Right lobe of liver (tissue), 6 donors: ENCODE results near the gene HS6ST3. TPM values are rescaled to one million over a fixed set of nuclear protein-coding genes. Genes with fewer than 3 reads are reported as not detected.
"Not testable (repeated sequence)": the region's sequence is repeated elsewhere in the genome, so short reads cannot be mapped to it uniquely, and the experiment has no call there.

ENCODE experiments used
- ATAC-seq, 4 donors: fragments of 200-7000 bp; cut with Tn5 transposase; one replicate each; pipeline ENCODE4 v1.9.1; 2020; ENCODE audit warnings: mild to moderate bottlenecking in 4 of 4, moderate library complexity in 4 of 4
- DNase-seq, 3 donors: peaks; one replicate each; pipeline ENCODE4 v3.0.0-alpha.2; 2020
- H3K27ac ChIP-seq, 3 donors: fragments of 200-600 bp; one replicate each; pipeline ENCODE4 v1.8.0; 2022
- H3K27me3 ChIP-seq, 2 donors: fragments of 200-600 bp; one replicate each; pipeline ENCODE4 v1.8.0; 2022
- H3K36me3 ChIP-seq, 4 donors: fragments of 200-600 bp; sonication (generic) in 1 of 4; one replicate each; pipeline versions ENCODE4 v1.5.1 to v1.8.0; 2017 to 2022; ENCODE audit warnings: control low read depth in 1 of 4
- H3K4me1 ChIP-seq, 4 donors: fragments of 200-600 bp; sonication (generic) in 1 of 4; one replicate each; pipeline versions ENCODE4 v1.5.1 to v1.8.0; 2017 to 2022; ENCODE audit warnings: control low read depth in 1 of 4
- H3K4me3 ChIP-seq, 3 donors: fragments of 200-600 bp; one replicate each; pipeline ENCODE4 v1.8.0; 2022
- H3K9me3 ChIP-seq, 4 donors: fragments of 200-600 bp; sonication (generic) in 1 of 4; one replicate each; pipeline versions ENCODE4 v1.5.1 to v1.8.0; 2017 to 2022; ENCODE audit warnings: control low read depth in 1 of 4
- CTCF ChIP-seq, 4 donors: fragments of 200-600 bp in 3 of 4; fragments of 450-650 bp in 1 of 4; IDR thresholded peaks; one replicate each; pipeline versions ENCODE4 v1.5.1 to v1.8.0; 2016 to 2022; ENCODE audit warnings: antibody characterized with exemption in 4 of 4, mild to moderate bottlenecking in 2 of 4
- POLR2A ChIP-seq: fragments of 450-650 bp; IDR thresholded peaks from one replicate; pipeline ENCODE4 v1.6.1; 2017; ENCODE audit warnings: antibody characterized with exemption, mild to moderate bottlenecking
- WGBS: methylation state at CpG from one replicate; pipeline ENCODE4 v1.1.6; 2018; ENCODE audit warnings: low coverage, low lambda C conversion rate; ENCODE audit not compliant: insufficient coverage; ENCODE audit errors: missing lambda C conversion rate; 5-methylcytosine and 5-hydroxymethylcytosine counted together
- intact Hi-C, 2 donors: fragments of 100-400 bp; cut with DNase I; formaldehyde crosslinking; loops; one replicate each; pipeline versions ENCODE4 v1.11.2 to v1.14.1; 2022
- total RNA-seq, 6 experiments: library from RNA; depleted of rRNA in 2 of 6; stranded (reverse); fragments of >200 nt in 2 of 6; fragmentation: NEBNext Ultra II Directional in 3 of 6; extraction: Animal tissue kit (Norgen Biotek cat#: 25700) in 3 of 6; gene quantifications; one replicate each; pipeline versions ENCODE4 v1.1.0 to v1.2.4, GENCODE V29; 2016 to 2023
- donor health status: DM: no; HTN: yes; CAD: no.
- donor health status: DM: no; HTN: no; CAD: no.
- donor health status: DM: no; HTN: no; CAD: no.
- donor health status: DM: no; HTN: yes; CAD: no.
- donor health status: DM: no; HTN: yes; CAD: no.

HS6ST3 gene
- total RNA-seq, 6 experiments from 2014 or later, result not detected

- ATAC-seq, result no peak
- no peaks in the 10 kb centered on the region for H3K36me3 ChIP-seq
- no peak for DNase-seq
- H3K27ac ChIP-seq, result no peak overlapping the region
- H3K27me3 ChIP-seq, result no peaks in the 10 kb centered on the region
- no peak overlapping the region for H3K4me3 ChIP-seq
- WGBS, result 60% methylated on average over 4 of the region's 4 CpGs
- intact Hi-C loops, result no loop called here
- TF ChIP-seq CTCF (IDR thresholded peaks at IDR 0.05), result no peak
- TF ChIP-seq POLR2A, result no peak
- H3K4me1 ChIP-seq, result no peaks in the 10 kb centered on the region
- no peaks in the 10 kb centered on the region for H3K9me3 ChIP-seq
Measured at GRCh38 chr13:96109125-96109524, 19.2 kb downstream of the HS6ST3 start.

- DNase-seq, result no peak
- no peaks in the 10 kb centered on the region for H3K36me3 ChIP-seq
- no peak for TF ChIP-seq POLR2A
- no peak for TF ChIP-seq CTCF (IDR thresholded peaks at IDR 0.05)
- 56% methylated on average over 2 of the region's 2 CpGs for WGBS
- no peaks in the 10 kb centered on the region for H3K27me3 ChIP-seq
- intact Hi-C loops, result no loop called here
- no peaks in the 10 kb centered on the region for H3K4me1 ChIP-seq
- H3K9me3 ChIP-seq, result no peaks in the 10 kb centered on the region
- H3K27ac ChIP-seq, result no peak overlapping the region
- no peak overlapping the region for H3K4me3 ChIP-seq
- ATAC-seq, result no peak
Measured at GRCh38 chr13:96112936-96113335, 23.0 kb downstream of the HS6ST3 start.

- DNase-seq, H3K4me3 ChIP-seq, ATAC-seq, H3K27ac ChIP-seq, H3K36me3 ChIP-seq, H3K27me3 ChIP-seq, H3K4me1 ChIP-seq, intact Hi-C loops, H3K9me3 ChIP-seq: not testable (repeated sequence)
- 77% methylated on average over 2 of the region's 2 CpGs for WGBS
Measured at GRCh38 chr13:96115368-96115767, 25.5 kb downstream of the HS6ST3 start.

GRCh38 chr13:96119921-96120320 is 30.0 kb downstream of the HS6ST3 start:
- 56% methylated on average over 1 of the region's 1 CpG for WGBS
- Histone ChIP-seq H3K4me1 (no peaks in the 10 kb centered on the region), H3K27me3 (no peaks in the 10 kb centered on the region), H3K9me3 (no peaks in the 10 kb centered on the region), H3K27ac (no peak overlapping the region), H3K4me3 (no peak overlapping the region), H3K36me3 (no peaks in the 10 kb centered on the region)
- ATAC-seq (no peak), DNase-seq (no peak)
- intact Hi-C loops, result no loop called here
- TF ChIP-seq POLR2A (no peak), CTCF (IDR thresholded peaks at IDR 0.05) (no peak)

- ATAC-seq (no peak), DNase-seq (no peak)
- Histone ChIP-seq H3K4me3 (no peak overlapping the region), H3K9me3 (no peaks in the 10 kb centered on the region), H3K4me1 (no peaks in the 10 kb centered on the region), H3K27me3 (no peaks in the 10 kb centered on the region), H3K27ac (no peak overlapping the region), H3K36me3 (no peaks in the 10 kb centered on the region)
- 16% methylated on average over 3 of the region's 3 CpGs for WGBS
- intact Hi-C loops, result no loop called here
- TF ChIP-seq CTCF (IDR thresholded peaks at IDR 0.05), result no peak
- no peak for TF ChIP-seq POLR2A
Measured at GRCh38 chr13:96130818-96131340, 41.0 kb downstream of the HS6ST3 start.
